K562 treated with DMSO at 1 percent for 48 hours (cell line): ENCODE measurements around the gene MSH2. TPM values are rescaled to one million over a fixed set of nuclear protein-coding genes. Genes with fewer than 3 reads are reported as not detected.

Experiments
- total RNA-seq: library from RNA; unstranded; fragments of 300-600 nt; gene quantifications from 2 replicates; pipeline ENCODE4 v1.2.3, GENCODE V29; 2022; ENCODE audit warnings: low replicate concordance; ENCODE audit errors: extremely low read depth

The MSH2 gene
- total RNA-seq: not detected in 2 replicates

GRCh38 chr2:47402805-47403608 is at the start of gene MSH2:
Gene MSH2, plus strand, starts transcription at chr2:47403156. Its CDS starts 36 bp downstream, at chr2:47403192.

Other genes starting within 250 kb of the MSH2 start
- not detected in 2 replicates for gene STPG4, start 247.8 kb upstream of the MSH2 start, total RNA-seq
- gene CALM2, start 226.6 kb upstream of the MSH2 start, total RNA-seq: not detected in 2 replicates
- not detected in 2 replicates for gene EPCAM, start 33.8 kb upstream of the MSH2 start, total RNA-seq
- not detected in 2 replicates for gene KCNK12, start 167.8 kb downstream of the MSH2 start, total RNA-seq